ENCODE data around the gene AGFG2. TPM values are rescaled to one million over a fixed set of nuclear protein-coding genes. Genes with fewer than 3 reads are reported as not detected.
"Not testable (repeated sequence)": the region's sequence is repeated elsewhere in the genome, so short reads cannot be mapped to it uniquely, and the experiment has no call there.

The AGFG2 gene
- polyA plus RNA-seq, 2 of the 4 experiments (the other 2 are of a cell fraction), result 16.0 to 31.8 TPM

- ATAC-seq (peak; percentile 48 to 79; a peak in 4 of 6 replicates), FAIRE-seq (no peak), DNase-seq (ENCODE audit: low read depth in 1 of 2, low spot score in 1 of 2) (peak; percentile 61 to 84)
- Histone ChIP-seq H3K4me2 (no peak overlapping the region), H3K9me3 (no peaks in the 10 kb centered on the region), H3K27ac (0 out of 6 replicates have a peak overlapping the region, but pooled peaks of 1 of the 2 experiments have one; percentile 27), H3K4me1 (peaks cover 6% of the 10 kb centered on the region; the same call in 2 of the 3 replicates), H3K4me3 (no peak overlapping the region)
- TF ChIP-seq RAD21 (conservative IDR thresholded peaks at IDR 0.05 in 1 of 2, IDR thresholded peaks at IDR 0.05 in 1 of 2) (peak; percentile 55 to 68), SREBF2 (IDR thresholded peaks at IDR 0.05) (no peak), HOXA7 (CRISPR knock-in tag; IDR thresholded peaks at IDR 0.05) (no peak), SMC3 (IDR thresholded peaks at IDR 0.05) (peak; percentile 62), CTCF (IDR thresholded peaks at IDR 0.05) (peak; percentile 72), HOXB13 (CRISPR knock-in tag; IDR thresholded peaks at IDR 0.05; ENCODE audit: low read depth) (no peak)
- WGBS (ENCODE audit: missing lambda C conversion rate), result 31% methylated on average over 10 of the region's 12 CpGs
- POLR2A ChIA-PET, result interaction anchor here (2.5 kb wide), 1 partner anchor 22 kb away, joined by 12 read pairs; the partner anchor contains the start of genes FBXO24 and LRCH4
- CTCF ChIA-PET, result interaction anchor here (0.5 to 14.3 kb wide), 33 partner anchors 10 to 364 kb away, joined by 3 to 316 read pairs (median 5); partner anchors contain the start of genes AGFG2, FBXO24, GNB2 and LRCH4
These were observed 24.9 kb downstream of the AGFG2 start for GRCh38 chr7:100563809-100564400.

GRCh38 chr7:100564405-100564804, 25.4 kb downstream of the AGFG2 start:
- not testable (repeated sequence) for H3K4me3 ChIP-seq; FAIRE-seq; H3K4me1 ChIP-seq; ATAC-seq; DNase-seq (ENCODE audit: low read depth in 1 of 2, low spot score in 1 of 2); H3K9me3 ChIP-seq; H3K4me2 ChIP-seq
- 0 out of 6 replicates have a peak overlapping the region, but pooled peaks of 1 of the 2 experiments have one; percentile 27 for H3K27ac ChIP-seq
- 82% methylated on average over 6 of the region's 6 CpGs for WGBS (ENCODE audit: missing lambda C conversion rate)
- ChIA-PET CTCF (interaction anchor here (0.5 to 14.3 kb wide), 30 partner anchors 9 to 364 kb away, joined by 3 to 316 read pairs (median 5); partner anchors contain the start of genes AGFG2, FBXO24, GNB2 and LRCH4), POLR2A (interaction anchor here (2.5 kb wide), 1 partner anchor 21 kb away, joined by 12 read pairs; the partner anchor contains the start of genes FBXO24 and LRCH4)

- FAIRE-seq (no peak), ATAC-seq (no peak), DNase-seq (ENCODE audit: low read depth in 1 of 2, low spot score in 1 of 2) (no peak)
- CTCF ChIA-PET, result interaction anchor here (1.0 to 14.3 kb wide), 18 partner anchors 9 to 140 kb away, joined by 3 to 316 read pairs (median 6); partner anchors contain the start of genes AGFG2, FBXO24, LRCH4 and SAP25
- Histone ChIP-seq H3K4me2 (no peak overlapping the region), H3K4me3 (no peak overlapping the region), H3K27ac (no peak overlapping the region), H3K4me1 (peaks cover 6% of the 10 kb centered on the region; the same call in 2 of the 3 replicates), H3K9me3 (no peaks in the 10 kb centered on the region)
- no peak for TF ChIP-seq RNF2 (IDR thresholded peaks at IDR 0.05; ENCODE audit: borderline replicate concordance, low read depth)
- TF ChIP-seq HOXA7 (CRISPR knock-in tag; IDR thresholded peaks at IDR 0.05), result no peak
- WGBS (ENCODE audit: missing lambda C conversion rate), result 92% methylated on average over 11 of the region's 11 CpGs
- POLR2A ChIA-PET, result interaction anchor here (0.7 to 2.5 kb wide), 2 partner anchors 17 to 21 kb away, joined by 3 to 12 read pairs; partner anchors contain the start of genes FBXO24 and LRCH4
These were observed 26.1 kb downstream of the AGFG2 start for GRCh38 chr7:100565133-100565571.

- Histone ChIP-seq H3K4me3 (no peak overlapping the region), H3K4me2 (no peak overlapping the region), H3K27ac (no peak overlapping the region), H3K9me3 (no peaks in the 10 kb centered on the region), H3K4me1 (peaks cover 6% of the 10 kb centered on the region; the same call in 2 of the 3 replicates)
- POLR2A ChIA-PET, result interaction anchor here (2.5 kb wide), 1 partner anchor 20 kb away, joined by 12 read pairs; the partner anchor contains the start of genes FBXO24 and LRCH4
- CTCF ChIA-PET, result interaction anchor here (1.1 to 14.3 kb wide), 10 partner anchors 11 to 126 kb away, joined by 3 to 316 read pairs (median 7); partner anchors contain the start of genes AGFG2, FBXO24, LRCH4 and SPACDR
- DNase-seq (ENCODE audit: low read depth in 1 of 2, low spot score in 1 of 2) (no peak), ATAC-seq (no peak), FAIRE-seq (no peak)
- TF ChIP-seq ELK1 (IDR thresholded peaks at IDR 0.05; ENCODE audit: low read depth, low read length) (no peak), GATA3 (IDR thresholded peaks at IDR 0.05; ENCODE audit: borderline replicate concordance) (no peak), SMC3 (IDR thresholded peaks at IDR 0.05) (no peak), BHLHE40 (IDR thresholded peaks at IDR 0.05; ENCODE audit: low read depth, low read length) (no peak), ATOH8 (CRISPR knock-in tag; IDR thresholded peaks at IDR 0.05; ENCODE audit: low read depth) (no peak), HEYL (CRISPR knock-in tag; IDR thresholded peaks at IDR 0.05) (no peak), KDM1A (IDR thresholded peaks at IDR 0.05; ENCODE audit: low read depth) (no peak), PHF8 (IDR thresholded peaks at IDR 0.05; ENCODE audit: borderline replicate concordance, low read depth) (no peak)
- WGBS (ENCODE audit: missing lambda C conversion rate), result 81% methylated on average over 6 of the region's 6 CpGs
These were observed 27.1 kb downstream of the AGFG2 start for GRCh38 chr7:100566018-100566531.
